ENCODE measurements around the gene POLR3E.
"Not testable (repeated sequence)": the region's sequence is repeated elsewhere in the genome, so short reads cannot be mapped to it uniquely, and the experiment has no call there.

POLR3E gene

DNA sequence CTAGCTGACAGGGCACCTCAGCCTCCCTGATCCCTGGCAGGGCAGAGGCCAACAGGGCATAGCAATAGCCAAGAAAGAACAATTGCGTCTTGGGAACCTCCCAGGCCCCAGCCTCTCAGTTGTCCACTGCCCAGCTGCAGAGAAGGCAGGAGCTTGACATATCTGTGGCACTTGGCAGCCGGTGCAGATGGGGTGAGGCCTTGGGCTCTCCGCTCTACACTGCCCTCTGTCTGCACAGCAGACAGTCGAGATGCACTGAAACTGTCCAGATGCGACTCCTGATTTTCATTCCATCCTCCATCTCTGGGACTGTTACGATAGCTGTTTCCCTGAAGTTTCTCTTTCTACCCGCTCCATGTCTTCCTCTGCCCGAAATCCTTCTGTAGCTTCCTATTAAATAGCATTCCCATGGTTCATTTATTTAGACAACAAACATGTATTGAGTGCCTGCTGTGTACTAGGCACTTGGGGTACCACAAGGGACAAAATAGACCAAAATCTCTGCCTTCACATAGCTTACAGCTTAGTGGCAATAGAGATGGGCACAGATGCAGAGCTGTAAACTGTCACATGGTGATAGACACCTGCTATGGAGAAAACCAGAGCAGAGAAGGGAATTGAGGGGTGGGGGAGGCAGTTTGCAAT is 3.3 kb downstream of the POLR3E start:
- Mint-ChIP-seq H3K4me1 (peaks cover 40% of the 10 kb centered on the region), H3K27ac (no peak overlapping the region), H3K27me3 (no peaks in the 10 kb centered on the region), H3K9me3 (no peaks in the 10 kb centered on the region), H3K36me3 (peaks cover 21% of the 10 kb centered on the region), H3K4me3 (no peak overlapping the region)
- ATAC-seq (ENCODE audit: low read depth) (no peak), DNase-seq (ENCODE audit: low spot score in 2 of 2) (peak in 1 of 2 donors; percentile 36)

DNA sequence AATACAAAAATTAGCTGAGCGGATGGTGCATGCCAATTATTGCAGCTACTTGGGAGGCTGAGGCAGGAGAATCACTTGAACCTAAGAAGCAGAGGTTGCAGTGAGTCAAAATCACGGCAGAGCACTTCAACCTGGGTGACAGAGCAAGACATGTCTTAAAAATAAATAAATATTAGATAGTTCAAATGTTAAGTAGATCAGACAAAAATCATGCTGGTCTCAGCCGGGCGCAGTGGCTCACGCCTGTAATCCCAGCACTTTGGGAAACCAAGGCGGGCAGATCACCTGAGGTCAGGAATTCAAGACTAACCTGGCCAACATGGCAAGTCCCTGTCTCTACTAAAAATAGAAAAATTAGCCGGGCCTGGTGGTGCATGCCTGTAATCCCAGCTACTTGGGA is 4.2 kb downstream of the POLR3E start:
- H3K9me3 Mint-ChIP-seq; H3K4me3 Mint-ChIP-seq; ATAC-seq (ENCODE audit: low read depth); DNase-seq (ENCODE audit: low spot score in 2 of 2); H3K27me3 Mint-ChIP-seq; H3K27ac Mint-ChIP-seq: not testable (repeated sequence)
- Mint-ChIP-seq H3K4me1 (peaks cover 37% of the 10 kb centered on the region), H3K36me3 (peaks cover 22% of the 10 kb centered on the region)

DNA sequence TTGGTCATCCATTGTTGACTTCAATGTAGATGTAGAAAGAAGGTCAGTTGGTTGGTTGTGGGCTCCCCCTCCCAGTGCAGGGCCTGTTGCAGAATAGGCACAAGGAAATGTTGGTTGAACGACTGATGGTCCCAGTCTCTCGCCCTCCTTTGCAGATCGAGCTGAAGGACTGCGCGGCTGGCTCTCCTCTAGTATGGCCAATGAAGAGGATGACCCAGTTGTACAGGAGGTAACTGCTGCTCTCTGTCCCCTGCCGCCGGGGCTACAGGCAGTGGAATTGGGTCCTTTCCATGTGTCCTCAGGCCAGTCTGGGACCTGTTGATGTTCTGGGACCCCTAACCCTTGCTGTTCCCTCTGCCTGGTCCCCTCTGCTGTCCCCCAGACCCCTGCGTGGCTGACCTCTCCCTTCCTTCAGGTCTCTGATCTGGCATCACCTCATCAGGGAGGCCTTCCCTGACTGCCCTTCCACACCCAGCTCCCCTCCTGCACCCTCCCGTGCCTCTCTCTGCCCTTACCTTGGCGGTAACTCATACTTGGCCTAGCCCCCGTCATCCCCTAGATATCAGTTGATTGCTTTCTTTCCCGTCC is 5.7 kb downstream of the POLR3E start:
- ATAC-seq (ENCODE audit: low read depth) (no peak), DNase-seq (ENCODE audit: low spot score in 2 of 2) (no peak)
- H3K9me3 Mint-ChIP-seq = no peaks in the 10 kb centered on the region
- H3K4me1 Mint-ChIP-seq = peaks cover 37% of the 10 kb centered on the region
- no peak overlapping the region for H3K27ac Mint-ChIP-seq
- H3K27me3 Mint-ChIP-seq = no peaks in the 10 kb centered on the region
- H3K36me3 Mint-ChIP-seq = peaks cover 27% of the 10 kb centered on the region
- no peak overlapping the region for H3K4me3 Mint-ChIP-seq

DNA sequence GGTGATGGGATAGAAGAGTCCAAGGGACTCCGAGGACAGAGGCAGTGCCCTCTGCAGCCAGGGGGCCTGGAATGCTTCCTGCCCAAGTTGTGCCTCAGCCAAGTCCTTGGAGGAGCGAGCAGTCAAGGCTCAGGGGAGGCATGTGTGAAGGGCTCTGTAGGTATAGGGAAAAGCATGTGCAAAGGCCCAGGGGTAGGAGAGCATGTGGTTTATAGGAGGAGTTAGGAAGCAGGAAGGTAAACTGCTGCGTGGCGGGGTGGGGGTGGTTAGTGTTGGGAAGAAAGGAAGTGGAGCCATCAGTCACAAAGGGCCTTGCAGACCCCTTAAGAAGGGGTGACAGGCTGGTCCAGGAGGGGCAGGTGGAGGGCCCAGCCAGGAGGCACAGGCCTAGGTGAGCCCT is 7.2 kb downstream of the POLR3E start:
- H3K4me3 Mint-ChIP-seq = no peak overlapping the region
- peaks cover 31% of the 10 kb centered on the region for H3K36me3 Mint-ChIP-seq

DNA sequence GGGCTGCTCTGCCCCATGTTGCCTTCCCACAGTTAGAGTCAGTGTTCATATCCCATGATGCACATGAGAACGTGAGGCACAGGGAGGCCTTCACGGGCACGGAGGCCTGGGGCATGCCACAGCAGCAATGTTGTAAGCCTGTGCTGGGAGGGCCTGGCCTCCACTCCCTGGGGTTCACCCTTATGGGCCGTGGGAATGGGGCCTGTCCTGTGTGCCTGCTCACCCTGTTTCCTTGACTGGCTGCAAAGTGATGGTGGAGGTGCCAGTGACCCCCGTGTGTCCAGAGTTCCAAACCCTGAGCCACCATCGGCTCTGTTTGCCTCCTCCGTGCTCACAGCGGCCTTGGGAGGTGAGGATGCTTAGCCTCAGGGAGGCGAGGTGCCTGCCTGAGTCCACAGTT is 9.6 kb downstream of the POLR3E start:
- no peak for ATAC-seq (ENCODE audit: low read depth)
- H3K9me3 Mint-ChIP-seq = no peaks in the 10 kb centered on the region
- peaks cover 10% of the 10 kb centered on the region for H3K4me1 Mint-ChIP-seq
- no peak overlapping the region for H3K4me3 Mint-ChIP-seq
- no peaks in the 10 kb centered on the region for H3K27me3 Mint-ChIP-seq
- no peak for DNase-seq (ENCODE audit: low spot score in 2 of 2)
- H3K36me3 Mint-ChIP-seq = peaks cover 31% of the 10 kb centered on the region
- H3K27ac Mint-ChIP-seq = no peak overlapping the region

More for the DNA sequence above, 7.2 kb downstream of the POLR3E start:
- Mint-ChIP-seq H3K27ac (peak overlapping the region; percentile 11), H3K9me3 (no peaks in the 10 kb centered on the region), H3K27me3 (no peaks in the 10 kb centered on the region), H3K4me1 (peaks cover 25% of the 10 kb centered on the region)
- ATAC-seq (ENCODE audit: low read depth) (no peak), DNase-seq (ENCODE audit: low spot score in 2 of 2) (no peak)

DNA sequence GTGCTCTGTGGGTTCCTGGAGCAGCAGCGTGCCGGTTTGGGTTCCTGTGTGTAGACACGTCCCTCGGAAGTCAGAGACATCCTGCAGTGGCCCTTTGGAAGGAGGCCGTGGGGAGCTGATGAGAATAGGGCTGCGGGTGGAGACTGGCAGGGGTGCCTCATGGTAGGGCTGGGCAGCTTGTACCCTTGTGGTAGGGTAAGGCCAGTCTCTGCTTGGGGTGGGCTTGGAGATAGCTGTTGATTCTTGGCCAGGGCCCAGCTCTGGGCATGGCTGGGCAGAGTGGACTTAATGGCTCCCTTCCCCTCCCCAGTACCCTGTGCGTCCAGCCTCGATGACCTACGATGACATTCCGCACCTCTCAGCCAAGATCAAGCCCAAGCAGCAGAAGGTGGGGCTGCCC is 10.6 kb downstream of the POLR3E start:
- no peak overlapping the region for H3K4me3 Mint-ChIP-seq
- H3K9me3 Mint-ChIP-seq = no peaks in the 10 kb centered on the region
- ATAC-seq (ENCODE audit: low read depth) = no peak
- H3K27me3 Mint-ChIP-seq = no peaks in the 10 kb centered on the region
- peaks cover 32% of the 10 kb centered on the region for H3K36me3 Mint-ChIP-seq
- no peak overlapping the region for H3K27ac Mint-ChIP-seq
- peaks cover 7% of the 10 kb centered on the region for H3K4me1 Mint-ChIP-seq
- DNase-seq (ENCODE audit: low spot score in 2 of 2) = no peak

DNA sequence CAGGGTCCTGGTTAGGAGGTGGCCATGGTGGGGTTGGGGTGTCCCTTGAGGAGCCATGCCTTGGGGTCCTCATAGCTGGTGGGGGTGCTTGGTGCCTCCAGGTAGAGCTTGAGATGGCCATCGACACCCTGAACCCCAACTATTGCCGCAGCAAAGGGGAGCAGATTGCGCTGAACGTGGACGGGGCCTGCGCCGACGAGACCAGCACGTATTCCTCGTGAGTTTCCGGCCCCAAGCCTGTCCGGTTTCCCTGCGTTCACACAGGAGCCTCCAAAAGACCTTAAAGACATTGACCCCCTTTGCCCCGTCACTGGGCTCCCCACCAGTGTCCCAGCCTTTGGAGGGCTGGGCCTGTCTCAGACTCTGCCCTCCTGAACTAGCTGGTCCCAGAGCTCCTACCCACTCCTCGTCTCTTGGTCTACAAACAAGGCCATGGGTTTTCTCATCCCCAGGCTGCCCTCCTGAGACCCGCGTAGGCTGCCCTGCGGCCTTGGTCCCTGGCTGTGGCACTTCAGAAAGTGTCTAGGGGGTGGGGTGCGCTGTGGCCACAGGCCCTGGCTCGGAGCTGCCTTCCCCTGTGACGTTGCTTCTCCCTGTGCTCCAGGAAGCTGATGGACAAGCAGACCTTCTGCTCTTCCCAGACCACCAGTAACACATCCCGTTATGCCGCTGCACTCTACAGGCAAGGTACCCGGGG is 11.8 kb downstream of the POLR3E start:
- H3K4me3 Mint-ChIP-seq = no peak overlapping the region
- DNase-seq (ENCODE audit: low spot score in 2 of 2) (no peak), ATAC-seq (ENCODE audit: low read depth) (no peak)
- no peaks in the 10 kb centered on the region for H3K9me3 Mint-ChIP-seq
- peaks cover 4% of the 10 kb centered on the region for H3K4me1 Mint-ChIP-seq
- no peaks in the 10 kb centered on the region for H3K27me3 Mint-ChIP-seq
- peaks cover 30% of the 10 kb centered on the region for H3K36me3 Mint-ChIP-seq
- H3K27ac Mint-ChIP-seq = no peak overlapping the region

DNA sequence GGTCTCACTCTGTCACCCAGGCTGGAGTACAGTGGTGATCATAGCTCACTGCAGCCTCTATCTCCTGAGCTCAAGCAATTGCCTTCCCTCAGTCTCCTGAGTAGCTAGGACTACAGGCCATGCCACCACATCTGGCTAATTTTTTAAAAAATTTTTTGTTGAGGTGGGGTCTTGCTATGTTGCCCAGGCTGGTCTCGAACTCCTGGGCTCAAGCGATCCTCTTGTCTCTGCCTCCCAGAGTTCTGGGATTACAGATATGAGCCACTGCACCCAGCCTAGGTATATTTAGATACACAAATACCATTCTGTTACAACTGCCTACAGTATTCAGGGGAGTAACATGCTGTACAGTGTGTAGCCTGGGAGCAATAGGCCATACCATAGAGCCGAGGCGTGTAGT is 14.3 kb downstream of the POLR3E start:
- DNase-seq (ENCODE audit: low spot score in 2 of 2) (no peak), ATAC-seq (ENCODE audit: low read depth) (no peak)
- H3K27me3 Mint-ChIP-seq = no peaks in the 10 kb centered on the region
- no peak overlapping the region for H3K4me3 Mint-ChIP-seq
- no peaks in the 10 kb centered on the region for H3K4me1 Mint-ChIP-seq
- H3K27ac Mint-ChIP-seq = no peak overlapping the region
- H3K36me3 Mint-ChIP-seq = peaks cover 29% of the 10 kb centered on the region
- H3K9me3 Mint-ChIP-seq = no peaks in the 10 kb centered on the region

DNA sequence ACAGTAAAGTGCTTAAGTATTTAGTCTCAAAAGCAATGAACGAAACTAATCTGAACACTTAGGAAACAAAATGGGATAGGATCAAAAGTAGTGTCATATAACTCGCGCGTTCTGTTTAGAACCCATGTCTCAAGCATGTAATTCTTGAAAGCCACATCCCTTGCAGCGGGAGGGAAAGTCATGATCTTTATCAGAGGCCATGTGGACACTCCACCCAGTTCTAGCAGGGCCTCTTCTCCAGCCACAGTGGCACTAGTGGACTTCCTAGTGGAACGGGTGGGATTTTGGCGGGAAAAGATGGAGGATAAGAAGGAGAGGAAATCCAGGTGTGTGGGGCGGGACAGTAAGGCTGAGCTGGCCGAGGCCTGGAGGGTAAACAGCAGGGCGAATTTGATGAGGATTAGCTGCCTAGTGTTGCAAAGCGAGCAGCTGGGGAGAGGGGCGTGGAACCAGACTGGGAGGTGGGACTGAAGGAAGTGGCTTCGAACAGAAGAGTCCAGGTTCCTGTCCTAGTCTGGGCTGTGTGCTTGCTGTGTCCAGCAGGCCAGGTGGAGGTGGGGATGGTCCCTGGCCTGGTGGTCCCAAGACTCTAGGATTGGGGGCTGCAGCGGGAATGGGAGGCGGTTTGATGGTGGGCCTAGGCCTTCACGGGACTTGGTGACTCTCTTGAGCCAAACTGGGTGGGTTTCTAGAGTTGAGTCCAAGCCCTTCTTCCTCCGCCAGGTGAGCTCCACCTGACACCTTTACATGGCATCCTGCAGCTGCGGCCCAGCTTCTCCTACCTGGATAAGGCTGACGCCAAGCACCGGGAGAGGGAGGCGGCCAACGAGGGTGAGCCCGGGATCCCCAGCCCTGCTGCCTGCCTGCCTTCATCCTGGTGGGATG is 15.9 kb downstream of the POLR3E start:
- Mint-ChIP-seq H3K27ac (no peak overlapping the region), H3K4me1 (no peaks in the 10 kb centered on the region), H3K4me3 (no peak overlapping the region), H3K27me3 (no peaks in the 10 kb centered on the region), H3K9me3 (no peaks in the 10 kb centered on the region), H3K36me3 (peaks cover 27% of the 10 kb centered on the region)
- no peak for ATAC-seq (ENCODE audit: low read depth)
- no peak for DNase-seq (ENCODE audit: low spot score in 2 of 2)

DNA sequence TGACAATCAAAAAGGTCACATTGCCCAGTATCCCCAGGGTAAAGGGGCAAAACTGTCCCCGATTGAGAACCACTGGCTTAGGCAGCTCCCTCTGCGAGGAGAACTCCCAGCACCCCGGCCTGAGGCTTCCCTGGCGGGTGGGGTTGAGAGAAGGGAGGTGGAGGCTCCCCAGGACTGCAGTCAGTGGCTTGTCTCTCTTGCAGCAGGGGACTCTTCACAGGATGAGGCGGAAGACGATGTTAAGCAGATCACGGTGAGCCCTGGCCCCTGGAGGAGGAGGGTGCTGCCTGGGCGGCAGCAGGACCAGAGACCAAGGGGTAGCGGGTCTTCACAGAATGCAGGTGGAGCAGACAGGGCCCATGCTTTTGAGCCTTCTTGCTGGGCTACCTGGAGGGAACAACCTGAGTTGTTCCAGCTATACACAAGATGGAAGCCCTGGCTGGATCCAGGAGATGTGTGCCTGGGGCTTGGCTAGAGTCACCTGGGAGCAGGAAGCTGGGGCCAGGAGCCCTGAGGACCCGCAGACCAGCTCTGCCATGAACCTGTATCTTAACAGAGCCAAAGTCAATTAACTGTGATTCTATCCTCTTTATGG is 16.8 kb downstream of the POLR3E start:
- Mint-ChIP-seq H3K9me3 (no peaks in the 10 kb centered on the region), H3K27ac (no peak overlapping the region), H3K27me3 (no peaks in the 10 kb centered on the region), H3K4me1 (no peaks in the 10 kb centered on the region), H3K36me3 (peaks cover 27% of the 10 kb centered on the region), H3K4me3 (no peak overlapping the region)
- DNase-seq (ENCODE audit: low spot score in 2 of 2) (peak in 1 of 2 donors; percentile 9), ATAC-seq (ENCODE audit: low read depth) (no peak)

DNA sequence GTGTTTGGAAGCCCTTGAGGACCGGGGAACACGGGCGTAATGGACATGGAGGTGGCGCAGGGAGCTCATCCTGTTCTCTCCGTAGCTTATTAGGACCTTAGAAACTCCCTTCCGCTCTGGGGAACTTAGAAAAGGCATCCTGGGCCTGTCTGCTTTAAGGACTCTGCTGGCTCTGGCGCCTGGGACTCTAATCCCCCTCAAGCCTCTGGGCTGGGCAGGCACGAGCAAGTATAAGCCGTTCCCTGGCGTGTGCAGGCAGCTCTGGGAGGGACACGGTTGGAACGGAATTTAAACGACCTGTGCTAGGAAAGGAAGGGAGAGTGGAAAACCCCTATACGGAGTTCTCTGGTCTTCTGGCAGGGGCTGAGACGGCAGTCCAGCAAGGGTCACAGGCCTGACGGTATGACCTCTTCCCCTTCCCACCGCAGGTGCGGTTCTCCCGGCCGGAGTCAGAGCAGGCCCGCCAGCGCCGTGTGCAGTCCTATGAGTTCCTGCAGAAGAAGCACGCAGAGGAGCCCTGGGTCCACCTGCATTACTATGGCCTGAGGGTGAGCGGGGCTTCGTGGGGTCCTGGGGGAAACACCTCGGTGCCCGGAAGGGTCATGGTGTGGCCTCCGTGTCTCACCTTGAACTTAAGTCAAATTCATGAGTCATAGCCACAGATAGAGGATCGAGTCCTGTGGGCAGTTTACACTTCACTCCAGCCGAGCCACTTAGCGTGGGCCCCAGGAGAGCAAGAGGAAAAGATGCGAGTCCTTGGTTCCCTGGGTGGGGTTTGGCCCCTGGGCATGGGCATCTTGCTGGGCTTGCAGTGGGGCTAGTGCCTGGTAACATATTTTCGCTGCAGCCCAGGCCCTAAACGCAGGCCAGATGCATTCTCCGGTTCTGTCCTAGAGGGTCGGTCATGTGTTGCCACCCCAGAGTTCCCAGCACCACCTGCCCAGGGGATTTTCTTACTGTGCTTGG is 17.7 kb downstream of the POLR3E start:
- peak in 1 of 2 donors; percentile 9 for DNase-seq (ENCODE audit: low spot score in 2 of 2)
- peaks cover 26% of the 10 kb centered on the region for H3K36me3 Mint-ChIP-seq
- no peaks in the 10 kb centered on the region for H3K9me3 Mint-ChIP-seq
- no peak overlapping the region for H3K4me3 Mint-ChIP-seq
- ATAC-seq (ENCODE audit: low read depth) = no peak
- H3K4me1 Mint-ChIP-seq = no peaks in the 10 kb centered on the region
- no peaks in the 10 kb centered on the region for H3K27me3 Mint-ChIP-seq
- H3K27ac Mint-ChIP-seq = no peak overlapping the region

DNA sequence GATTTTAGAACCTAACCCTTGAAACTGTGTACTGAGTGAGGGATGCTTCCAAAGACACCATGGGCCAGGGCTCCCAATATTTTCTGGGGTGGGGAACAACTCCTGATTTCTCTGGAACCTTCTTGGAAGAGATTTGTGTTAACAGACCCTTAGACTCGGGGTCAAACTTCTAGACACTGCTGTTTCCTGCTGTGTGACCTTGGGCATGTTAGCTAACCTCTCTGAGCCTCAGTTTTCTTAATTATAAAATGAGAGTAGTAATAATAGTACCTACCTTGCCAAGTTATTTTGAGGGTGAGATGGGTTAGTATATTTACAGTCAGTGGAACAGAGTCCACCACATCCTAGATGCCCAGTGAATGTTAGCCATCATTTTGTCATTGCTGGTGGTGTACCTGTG is 18.8 kb downstream of the POLR3E start:
- no peak for ATAC-seq (ENCODE audit: low read depth)
- H3K27ac Mint-ChIP-seq = no peak overlapping the region

DNA sequence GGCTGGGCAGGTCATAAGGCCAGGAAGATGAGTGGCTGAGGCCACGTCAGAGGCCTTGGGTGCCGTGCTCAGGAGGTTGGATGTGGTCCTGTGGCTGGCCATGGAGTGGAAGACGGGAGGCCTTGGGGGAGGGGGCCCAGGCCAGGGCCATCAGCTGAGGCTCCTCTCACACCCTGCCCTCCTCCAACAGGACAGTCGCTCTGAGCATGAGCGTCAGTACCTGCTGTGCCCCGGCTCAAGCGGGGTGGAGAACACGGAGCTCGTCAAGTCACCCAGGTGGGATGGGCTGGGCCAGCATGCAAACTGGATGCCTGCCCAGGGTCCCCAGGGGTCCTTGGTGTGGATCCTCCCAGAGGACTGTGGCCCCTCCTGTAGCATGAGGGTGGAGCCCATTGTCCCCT is 19.2 kb downstream of the POLR3E start:
- DNase-seq (ENCODE audit: low spot score in 2 of 2) = no peak
- H3K9me3 Mint-ChIP-seq = no peaks in the 10 kb centered on the region

More for the DNA sequence above, 18.8 kb downstream of the POLR3E start:
- H3K4me3 Mint-ChIP-seq = no peak overlapping the region
- H3K4me1 Mint-ChIP-seq = no peaks in the 10 kb centered on the region
- no peaks in the 10 kb centered on the region for H3K9me3 Mint-ChIP-seq
- H3K27me3 Mint-ChIP-seq = no peaks in the 10 kb centered on the region
- DNase-seq (ENCODE audit: low spot score in 2 of 2) = no peak
- peaks cover 29% of the 10 kb centered on the region for H3K36me3 Mint-ChIP-seq

More for the DNA sequence above, 19.2 kb downstream of the POLR3E start:
- Mint-ChIP-seq H3K36me3 (peaks cover 33% of the 10 kb centered on the region), H3K27ac (no peak overlapping the region), H3K4me3 (no peak overlapping the region), H3K27me3 (no peaks in the 10 kb centered on the region), H3K4me1 (peaks cover 2% of the 10 kb centered on the region)
- ATAC-seq (ENCODE audit: low read depth) = no peak
